Heart left ventricle (tissue), 16 donors: ENCODE results near the gene ZNF614. TPM values are rescaled to one million over a fixed set of nuclear protein-coding genes. Genes with fewer than 3 reads are reported as not detected.

Experiments used
- ATAC-seq, 4 donors: fragments of 200-7000 bp; cut with Tn5 transposase; one replicate each; pipeline ENCODE4 v1.9.1; 2020 to 2022; ENCODE audit warnings: moderate library complexity in 4 of 4, mild to moderate bottlenecking in 3 of 4, moderate number of reproducible peaks in 1 of 4
- DNase-seq, 5 donors: peaks; one replicate each; pipeline ENCODE4 v3.0.0-alpha.2; 2020
- H3K27ac ChIP-seq, 12 donors: fragments of 200-600 bp; sonication (generic) in 4 of 12; one replicate each; pipeline versions ENCODE4 v1.5.0 to v1.8.0; 2016 to 2022; ENCODE audit warnings: mild to moderate bottlenecking in 2 of 12
- H3K27me3 ChIP-seq, 9 donors: fragments of 200-600 bp; sonication (generic) in 2 of 9; one replicate each; pipeline versions ENCODE4 v1.5.1 to v1.8.0; 2016 to 2022; ENCODE audit warnings: mild to moderate bottlenecking in 3 of 9
- H3K36me3 ChIP-seq, 9 donors: fragments of 200-600 bp; sonication (generic) in 2 of 9; one replicate each; pipeline versions ENCODE4 v1.5.0 to v1.8.0; 2018 to 2022; ENCODE audit warnings: mild to moderate bottlenecking in 2 of 9
- H3K4me1 ChIP-seq, 12 donors: fragments of 200-600 bp; sonication (generic) in 4 of 12; one replicate each; pipeline versions ENCODE4 v1.5.0 to v1.8.0; 2016 to 2022; ENCODE audit warnings: mild to moderate bottlenecking in 3 of 12
- H3K4me3 ChIP-seq, 12 donors: fragments of 200-600 bp; sonication (generic) in 4 of 12; one replicate each; pipeline versions ENCODE4 v1.5.0 to v1.8.0; 2017 to 2022; ENCODE audit warnings: mild to moderate bottlenecking in 9 of 12, moderate library complexity in 4 of 12
- H3K9me3 ChIP-seq, 12 donors: fragments of 200-600 bp; sonication (generic) in 4 of 12; one replicate each; pipeline versions ENCODE4 v1.5.0 to v1.8.0; 2016 to 2022; ENCODE audit warnings: mild to moderate bottlenecking in 1 of 12
- CTCF ChIP-seq, 12 donors: fragments of 200-600 bp; sonication (generic) in 4 of 12; IDR thresholded peaks; one replicate each; pipeline versions ENCODE4 v1.5.0 to v1.8.0; 2018 to 2022; ENCODE audit warnings: antibody characterized with exemption in 12 of 12, mild to moderate bottlenecking in 5 of 12
- POLR2A ChIP-seq, 2 donors: fragments of 450-650 bp; IDR thresholded peaks; one replicate each; pipeline ENCODE4 v1.6.1; 2017; ENCODE audit warnings: antibody characterized with exemption in 2 of 2, mild to moderate bottlenecking in 2 of 2, moderate library complexity in 2 of 2
- WGBS, 4 donors: extraction: QIAGEN DNeasy Blood & Tissue Kit in 2 of 4; methylation state at CpG; one replicate each; pipeline versions ENCODE4 v1.1.5 to v1.1.7; 2013 to 2018; 5-methylcytosine and 5-hydroxymethylcytosine counted together
- intact Hi-C, 10 donors: fragments of 100-400 bp; cut with DNase I; formaldehyde crosslinking; loops; one replicate each; pipeline versions ENCODE4 v1.11.1 to v1.14.2; 2022
- long read RNA-seq, 3 donors: library from polyadenylated mRNA; unstranded; transcript quantifications; one replicate each; pipeline ENCODE4 v2.0.0, GENCODE V29; 2020 to 2021
- polyA plus RNA-seq, 2 donors: library from polyadenylated mRNA; stranded (reverse); fragments of 200-250 nt; gene quantifications; one replicate each; pipeline ENCODE4 v1.2.3, GENCODE V29; 2013
- total RNA-seq, 9 donors: library from RNA; depleted of rRNA in 2 of 9; stranded (reverse); fragments of >200 nt in 2 of 9; fragmentation: NEBNext Ultra II Directional in 3 of 9; extraction: Animal tissue kit (Norgen Biotek cat#: 25700) in 3 of 9; gene quantifications; one replicate each; pipeline versions ENCODE4 v1.1.0 to v1.2.4, GENCODE V29; 2016 to 2023
- donor health status: ischemic (EF 13 %, LVEDD 7.1; RV severe dilation, severe dysfunction).
- donor health status: healthy with polysubstance abuse.
- donor health status: DM: no; HTN: yes; CAD: no.
- donor health status: DM: no; HTN: no; CAD: no.
- donor health status: ischemic (EF 25% LVEDD 6.9; RV normal size, moderate dysfunction).
- donor health status: ischemic (EF 25% LVEDD 5.7; RV mildly dilated, moderate dysfunction).
- donor health status: healthy.
- donor health status: DM: yes; HTN: yes; CAD: no.
- donor health status: ischemic (EF 35%, LVEDD 5.7; RV mildly dilated, moderate dysfunction).
- donor health status: nonischemic (EF 11% LVEDD 7.7; RV severe dilation, severe dysfunction).
- donor health status: DM: yes; HTN: yes; CAD: no.
- donor health status: PGD.
- donor health status: ischemic (EF 29% LVEDD 5.4; RV normal size, mild dysfunction).
- donor health status: nonischemic (EF 23%, LVEDD 6.1; RV moderate dilation, normal function).

ZNF614 gene
- total RNA-seq (1 to 10 TPM; 4.6 to 7.9 (median 6.8) TPM), polyA plus RNA-seq (1 to 10 TPM; 2.1 to 5.6 TPM)
- long read RNA-seq, donor 1, full-length matches to known transcripts: 11 of 12 reads
- long read RNA-seq, donor 1, partial matches to known transcripts: 1 of 12 reads
- long read RNA-seq, donor 1, other reads (novel, unspliced or antisense): 0 of 12 reads
- long read RNA-seq, donor 2, full-length matches to known transcripts: 17 of 22 reads
- long read RNA-seq, donor 2, partial matches to known transcripts: 0 of 22 reads
- long read RNA-seq, donor 2, other reads (novel, unspliced or antisense): 5 of 22 reads
- long read RNA-seq, donor 3, full-length matches to known transcripts: 12 of 12 reads
- long read RNA-seq, donor 3, partial matches to known transcripts: 0 of 12 reads
- long read RNA-seq, donor 3, other reads (novel, unspliced or antisense): 0 of 12 reads

GRCh38 chr19:52028027-52028779, at the start of gene ZNF614:
Gene ZNF614, minus strand, starts transcription at chr19:52028379. Its CDS starts 2,634 bp downstream, at chr19:52025745.
- peak in 1 of 2 donors; percentile 40 for TF ChIP-seq POLR2A (IDR thresholded peaks at IDR 0.05)
- TF ChIP-seq CTCF (IDR thresholded peaks at IDR 0.05): no peak
- H3K4me1 ChIP-seq: peaks cover 0 to 20% (median 13%) of the 10 kb centered on the region in 12 donors
- peaks cover 0 to 62% (median 25%) of the 10 kb centered on the region in 12 donors for H3K9me3 ChIP-seq
- intact Hi-C loops: loop anchor here in 3 of 10 donors (1.0 to 2.0 kb wide), 4 partner anchors 19 to 21 kb away; partner anchors contain the start of genes ZNF615 (in 2 of the 3) and ZNF432 (in 1 of the 3)
- peaks cover 0 to 51% (median 28%) of the 10 kb centered on the region in 9 donors for H3K36me3 ChIP-seq
- no peaks in the 10 kb centered on the region for H3K27me3 ChIP-seq
- H3K4me3 ChIP-seq: peak within 1 kb of the TSS; percentile 67 to 92 (median 78)
- peak within 1 kb of the TSS; percentile 85 to 98 (median 92) for H3K27ac ChIP-seq
- DNase-seq (peak; percentile 88 to 92 (median 90)), ATAC-seq (peak; percentile 96 to 99 (median 98))
- WGBS, 4 donors: 0 to 1% (median 0%) methylated on average over 30 to 53 of the region's 53 CpGs

- ATAC-seq: no peak
- peaks cover 17 to 100% (median 84%) of the 10 kb centered on the region in 9 donors for H3K36me3 ChIP-seq
- intact Hi-C loops: no loop called here
- 96 to 98% (median 97%) methylated on average over 5 of the region's 5 CpGs for WGBS, 4 donors
- H3K27ac ChIP-seq: no peak overlapping the region
- H3K9me3 ChIP-seq: peaks cover 0 to 100% (median 65%) of the 10 kb centered on the region in 12 donors
- TF ChIP-seq POLR2A (IDR thresholded peaks at IDR 0.05): no peak
- H3K4me3 ChIP-seq: no peak overlapping the region
- no peaks in the 10 kb centered on the region for H3K27me3 ChIP-seq
- no peaks in the 10 kb centered on the region for H3K4me1 ChIP-seq
- DNase-seq: no peak
These were observed 42.3 kb upstream of the ZNF614 start for GRCh38 chr19:52070496-52070895.

GRCh38 chr19:52069653-52070052, 41.5 kb upstream of the ZNF614 start:
- H3K27ac ChIP-seq: no peak overlapping the region
- intact Hi-C loops: no loop called here
- TF ChIP-seq POLR2A (IDR thresholded peaks at IDR 0.05) (no peak), CTCF (IDR thresholded peaks at IDR 0.05) (no peak)
- no peaks in the 10 kb centered on the region for H3K27me3 ChIP-seq
- H3K36me3 ChIP-seq: peaks cover 17 to 100% (median 80%) of the 10 kb centered on the region in 9 donors
- peaks cover 0 to 100% (median 72%) of the 10 kb centered on the region in 12 donors for H3K9me3 ChIP-seq
- ATAC-seq (no peak), DNase-seq (no peak)
- no peaks in the 10 kb centered on the region for H3K4me1 ChIP-seq
- H3K4me3 ChIP-seq: no peak overlapping the region
- 87 to 95% (median 92%) methylated on average over 2 of the region's 2 CpGs for WGBS, 4 donors

- no peak overlapping the region for H3K4me3 ChIP-seq
- H3K36me3 ChIP-seq: peaks cover 15 to 93% (median 60%) of the 10 kb centered on the region in 9 donors
- ATAC-seq (no peak), DNase-seq (no peak)
- H3K4me1 ChIP-seq: no peaks in the 10 kb centered on the region
- H3K27me3 ChIP-seq: no peaks in the 10 kb centered on the region
- TF ChIP-seq POLR2A (IDR thresholded peaks at IDR 0.05): no peak
- no peak for TF ChIP-seq CTCF (IDR thresholded peaks at IDR 0.05)
- no peak overlapping the region for H3K27ac ChIP-seq
- intact Hi-C loops: no loop called here
- peaks cover 0 to 100% (median 71%) of the 10 kb centered on the region in 12 donors for H3K9me3 ChIP-seq
- 96 to 98% (median 97%) methylated on average over 6 of the region's 6 CpGs for WGBS, 4 donors
These were observed 38.2 kb upstream of the ZNF614 start for GRCh38 chr19:52066258-52066863.
